ENCODE measurements around the gene ATP6V0B. TPM values are rescaled to one million over a fixed set of nuclear protein-coding genes. Genes with fewer than 3 reads are reported as not detected.

Gene ATP6V0B
- total and polyA plus RNA-seq, 4 donors: 69.5 to 277 (median 129) TPM

GRCh38 chr1:43935711-43936427 is 38.9 kb upstream of the ATP6V0B start:
- no peaks in the 10 kb centered on the region for H3K27me3 ChIP-seq (ENCODE audit: control insufficient read depth in 4 of 4, insufficient read depth in 4 of 4, low read length in 3 of 4)
- TF ChIP-seq NR2F2 (IDR thresholded peaks at IDR 0.05) (no peak), REST (IDR thresholded peaks at IDR 0.05) (no peak)
- no peak overlapping the region for H3K27ac ChIP-seq (ENCODE audit: low read depth in 1 of 2, low read length in 2 of 2)
- peaks cover 10 to 27% (median 15%) of the 10 kb centered on the region in 4 donors for H3K4me1 ChIP-seq (ENCODE audit: control insufficient read depth in 4 of 4, insufficient read depth in 4 of 4, low read length in 3 of 4)
- H3K36me3 ChIP-seq (ENCODE audit: control insufficient read depth in 4 of 4, insufficient read depth in 3 of 4, low read depth in 1 of 4, low read length in 3 of 4): no peaks in the 10 kb centered on the region
- peak overlapping the region in 1 of 3 donors; percentile 48 for H3K4me3 ChIP-seq (ENCODE audit: low read depth in 1 of 3, low read length in 3 of 3)
- no peak overlapping the region for H3K9ac ChIP-seq (ENCODE audit: low read depth in 1 of 2, low read length in 2 of 2)
- no peak for DNase-seq (ENCODE audit: low spot score)
- H3K9me3 ChIP-seq (ENCODE audit: control insufficient read depth in 4 of 4, low read length in 3 of 4): no peaks in the 10 kb centered on the region
- 13% methylated on average over 48 of the region's 48 CpGs for WGBS

- no peaks in the 10 kb centered on the region for H3K9me3 ChIP-seq (ENCODE audit: control insufficient read depth in 4 of 4, low read length in 3 of 4)
- no peaks in the 10 kb centered on the region for H3K27me3 ChIP-seq (ENCODE audit: control insufficient read depth in 4 of 4, insufficient read depth in 4 of 4, low read length in 3 of 4)
- H3K27ac ChIP-seq (ENCODE audit: low read depth in 1 of 2, low read length in 2 of 2): no peak overlapping the region
- 8% methylated on average over 56 of the region's 56 CpGs for WGBS
- H3K4me1 ChIP-seq (ENCODE audit: control insufficient read depth in 4 of 4, insufficient read depth in 4 of 4, low read length in 3 of 4): peaks cover 10 to 27% (median 15%) of the 10 kb centered on the region in 4 donors
- H3K36me3 ChIP-seq (ENCODE audit: control insufficient read depth in 4 of 4, insufficient read depth in 3 of 4, low read depth in 1 of 4, low read length in 3 of 4): no peaks in the 10 kb centered on the region
- TF ChIP-seq FOXA1 (IDR thresholded peaks at IDR 0.05): no peak
- TF ChIP-seq HNF4G (IDR thresholded peaks at IDR 0.05): no peak
- no peak for TF ChIP-seq ATF3 (IDR thresholded peaks at IDR 0.05)
- no peak for TF ChIP-seq YY1 (IDR thresholded peaks at IDR 0.05)
- TF ChIP-seq SP1 (IDR thresholded peaks at IDR 0.05): no peak
- TF ChIP-seq ZBTB33 (IDR thresholded peaks at IDR 0.05): no peak
- no peak for TF ChIP-seq RXRA (IDR thresholded peaks at IDR 0.05)
- TF ChIP-seq FOXA2 (IDR thresholded peaks at IDR 0.05): no peak
- peak overlapping the region in 2 of 3 donors; percentile 48 to 50 for H3K4me3 ChIP-seq (ENCODE audit: low read depth in 1 of 3, low read length in 3 of 3)
- no peak overlapping the region for H3K9ac ChIP-seq (ENCODE audit: low read depth in 1 of 2, low read length in 2 of 2)
- no peak for DNase-seq (ENCODE audit: low spot score)
Measured at GRCh38 chr1:43936431-43937151, 38.2 kb upstream of the ATP6V0B start.

All from liver (tissue), 9 donors.